Common myeloid progenitor, CD34-positive (primary cell): ENCODE measurements around the gene NUFIP1.

Experiments
- CTCF ChIA-PET: fragments of 350-600 bp; sonication (Branson Sonifier 250); formaldehyde crosslinking; loops from one replicate; lab custom pipeline; 2021; ENCODE audit warnings: antibody characterized with exemption; lab: Charles Lee
- POLR2A ChIA-PET: fragments of 350-600 bp; sonication (Branson Sonifier 250); formaldehyde crosslinking; loops from one replicate; lab custom pipeline; 2021; ENCODE audit warnings: antibody characterized with exemption; lab: Charles Lee
- DNase-seq, 3 donors: peaks; one replicate each; pipeline versions ENCODE4 v3.0.0 to v3.0.0-alpha.2; 2013
- H3K27ac ChIP-seq, 2 experiments: 1 replicate in 1 of 2; 2 replicates in 1 of 2; pipeline ENCODE4 v1.7.0; 2013; ENCODE audit warnings: inconsistent platforms in 2 of 2, low read length in 2 of 2, mild to moderate bottlenecking in 2 of 2, low read depth in 1 of 2, moderate library complexity in 1 of 2; ENCODE audit not compliant: severe bottlenecking in 2 of 2, insufficient read depth in 1 of 2, poor library complexity in 1 of 2
- H3K27me3 ChIP-seq, 5 experiments: replicated peaks in 2 of 5; 1 replicate in 3 of 5; 2 replicates in 2 of 5; pipeline versions ENCODE4 v1.6.1 to v1.7.0; 2013; ENCODE audit warnings: low read length in 4 of 5, mild to moderate bottlenecking in 2 of 5, moderate library complexity in 2 of 5, inconsistent platforms in 1 of 5; ENCODE audit not compliant: insufficient read depth in 5 of 5, control insufficient read depth in 4 of 5
- H3K36me3 ChIP-seq, 4 experiments: 1 replicate in 2 of 4; 2 replicates in 2 of 4; pipeline versions ENCODE4 v1.6.1 to v1.7.0; 2013; ENCODE audit warnings: low read length in 3 of 4, control low read depth in 1 of 4, mild to moderate bottlenecking in 1 of 4; ENCODE audit not compliant: control insufficient read depth in 4 of 4, insufficient read depth in 4 of 4
- H3K4me1 ChIP-seq, 4 experiments: 1 replicate in 3 of 4; 2 replicates in 1 of 4; pipeline versions ENCODE4 v1.6.1 to v1.7.1; 2013; ENCODE audit warnings: low read length in 3 of 4, mild to moderate bottlenecking in 3 of 4, control low read depth in 1 of 4, inconsistent platforms in 1 of 4, moderate library complexity in 1 of 4; ENCODE audit not compliant: control insufficient read depth in 4 of 4, insufficient read depth in 4 of 4; ENCODE audit errors: control extremely low read depth in 1 of 4
- H3K4me3 ChIP-seq, 7 experiments: 1 replicate in 4 of 7; 2 replicates in 3 of 7; pipeline versions ENCODE4 v1.5.1 to v1.7.0; 2013; ENCODE audit warnings: mild to moderate bottlenecking in 7 of 7, low read length in 6 of 7, moderate library complexity in 6 of 7, inconsistent platforms in 2 of 7, low read depth in 2 of 7, control low read depth in 1 of 7; ENCODE audit not compliant: insufficient read depth in 4 of 7, control insufficient read depth in 1 of 7; ENCODE audit errors: extremely low read depth in 1 of 7
- H3K9me3 ChIP-seq, 5 experiments: 1 replicate in 4 of 5; 2 replicates in 1 of 5; pipeline versions ENCODE4 v1.6.1 to v1.7.1; 2013; ENCODE audit warnings: low read length in 4 of 5, mild to moderate bottlenecking in 2 of 5, inconsistent platforms in 1 of 5, low read depth in 1 of 5, moderate library complexity in 1 of 5; ENCODE audit not compliant: control insufficient read depth in 4 of 5, insufficient read depth in 2 of 5; ENCODE audit errors: control extremely low read depth in 1 of 5
- WGBS: methylation state at CpG from one replicate; pipeline ENCODE4 v1.1.5; 2013; ENCODE audit not compliant: insufficient coverage; 5-methylcytosine and 5-hydroxymethylcytosine counted together

NUFIP1 gene

DNA sequence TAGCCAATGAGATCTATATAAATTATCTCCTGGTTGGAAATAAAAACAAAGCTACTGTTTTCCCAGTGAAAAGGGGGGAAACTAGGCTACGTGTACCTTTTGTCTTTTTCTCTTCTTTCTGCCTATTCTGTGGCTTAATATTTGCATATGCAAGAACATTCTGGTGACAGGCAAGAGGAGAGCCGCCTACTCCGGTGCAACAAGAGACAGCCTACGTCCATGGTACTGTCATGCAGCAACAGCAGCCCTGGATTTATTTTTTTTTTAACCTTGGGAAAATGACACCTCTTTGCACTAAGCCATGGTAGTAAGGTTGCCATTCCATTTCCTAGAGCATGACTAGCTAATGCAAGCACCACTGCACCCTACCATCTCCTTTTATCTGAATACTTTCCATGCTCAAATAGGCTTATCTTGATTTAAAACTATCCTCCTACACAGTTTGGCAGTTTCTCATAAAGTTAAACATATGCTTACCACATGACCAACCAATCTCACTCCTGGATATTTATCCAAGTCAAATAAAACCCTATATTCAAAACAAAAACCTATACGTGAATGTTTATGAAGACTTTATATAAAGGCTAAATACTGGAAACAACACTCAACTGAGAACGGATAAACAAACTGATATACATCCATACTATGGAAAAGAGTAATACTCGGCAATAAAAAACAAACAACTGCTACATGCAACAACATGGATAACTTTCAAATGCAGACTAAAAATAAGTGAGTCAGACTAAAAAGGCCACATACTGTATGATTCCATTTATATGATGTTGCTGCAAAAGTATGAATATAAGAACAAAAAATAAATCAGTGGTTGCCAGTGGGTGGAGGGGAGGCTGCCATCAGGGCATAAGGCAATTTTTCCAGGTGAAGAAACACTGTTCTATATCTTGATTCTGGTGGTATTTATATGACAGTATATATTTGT, 17.3 kb downstream of the NUFIP1 start:
- Histone ChIP-seq H3K4me1 (peaks cover 0 to 18% (median 14%) of the 10 kb centered on the region in 4 experiments), H3K27me3 (no peaks in the 10 kb centered on the region), H3K9me3 (no peaks in the 10 kb centered on the region), H3K36me3 (peaks cover 7 to 39% (median 8%) of the 10 kb centered on the region in 4 experiments), H3K4me3 (no peak overlapping the region), H3K27ac (no peak overlapping the region)
- DNase-seq: no peak
- CTCF ChIA-PET: interaction anchor here (1.1 to 10.7 kb wide), 4 partner anchors 11 to 490 kb away, joined by 4 to 85 read pairs (median 7); partner anchors contain the start of genes GPALPP1 and NUFIP1
- WGBS: 97% methylated on average over 4 of the region's 7 CpGs
- POLR2A ChIA-PET: no interaction called here

DNA sequence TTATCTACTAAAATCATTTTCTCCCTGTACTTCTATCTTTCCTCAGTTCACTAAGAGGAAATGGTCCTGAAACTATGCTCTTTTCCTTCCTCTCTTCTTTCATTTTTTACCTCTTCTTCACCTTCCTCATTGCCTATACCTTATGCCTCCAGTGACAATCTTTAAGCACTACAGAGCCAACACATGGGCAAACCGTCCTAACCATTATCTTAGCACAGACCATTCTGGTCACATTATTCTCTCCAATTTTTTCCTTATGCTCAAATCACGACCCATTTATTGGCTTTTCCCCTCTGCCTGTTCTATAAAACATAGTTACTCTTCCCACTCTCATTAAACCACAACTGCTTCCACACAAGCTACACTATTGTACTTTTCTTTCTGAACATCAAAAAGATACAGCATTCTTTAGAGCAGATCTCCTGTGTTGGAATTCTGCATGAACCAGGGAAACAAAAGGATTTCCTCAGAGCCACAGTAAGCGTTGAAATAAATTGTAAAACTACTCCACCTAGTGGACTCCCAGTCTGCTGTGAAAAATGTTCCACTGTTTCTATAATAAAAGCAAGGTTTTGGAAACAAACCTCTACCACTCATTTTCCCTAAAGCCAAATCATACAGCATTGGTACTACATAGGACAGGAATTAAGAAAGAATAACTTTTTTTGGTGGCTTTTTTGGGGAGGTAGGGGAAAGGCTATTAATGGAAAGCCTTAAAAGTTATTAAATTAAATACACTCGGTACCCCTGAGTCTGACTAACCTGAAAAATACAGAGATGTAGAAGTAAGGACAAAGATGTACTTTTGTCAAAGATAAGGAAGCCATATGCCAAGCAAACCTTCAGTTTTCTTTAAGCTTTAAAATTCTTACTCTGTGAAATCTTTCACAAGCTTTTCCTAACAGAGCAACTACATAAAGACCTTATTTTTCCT, 19.5 kb downstream of the NUFIP1 start:
- Histone ChIP-seq H3K36me3 (peaks cover 6 to 38% (median 14%) of the 10 kb centered on the region in 4 experiments), H3K27ac (no peak overlapping the region), H3K27me3 (no peaks in the 10 kb centered on the region), H3K4me3 (no peak overlapping the region), H3K4me1 (peaks cover 0 to 18% (median 14%) of the 10 kb centered on the region in 4 experiments), H3K9me3 (no peaks in the 10 kb centered on the region)
- DNase-seq: peak; percentile 36 to 48 (median 39)
- POLR2A ChIA-PET: no interaction called here
- WGBS: 56% methylated on average over 3 of the region's 4 CpGs
- CTCF ChIA-PET: interaction anchor here (0.6 to 10.7 kb wide), 19 partner anchors 9 to 1064 kb away, joined by 3 to 85 read pairs (median 4); partner anchors contain the start of genes GPALPP1 and NUFIP1

DNA sequence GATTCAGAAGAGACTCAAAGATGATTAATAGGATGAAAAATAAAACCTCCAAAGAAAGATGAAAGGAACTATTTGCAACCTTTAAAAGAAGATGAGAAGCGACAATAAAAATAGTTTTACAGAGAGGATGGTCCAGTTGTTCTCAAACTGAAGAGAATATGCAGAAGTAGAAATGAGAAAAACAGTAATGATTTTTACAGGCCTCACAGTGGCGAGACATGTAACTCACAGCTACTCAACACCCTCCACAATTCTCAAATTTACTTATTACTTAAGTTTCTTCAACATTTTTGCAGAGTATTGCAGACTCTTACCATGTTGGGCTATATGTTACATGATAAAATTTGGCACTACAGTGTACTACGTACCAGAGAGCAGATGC, 20.8 kb downstream of the NUFIP1 start:
- Histone ChIP-seq H3K4me1 (peaks cover 0 to 4% (median 2%) of the 10 kb centered on the region in 4 experiments), H3K27ac (no peak overlapping the region), H3K27me3 (no peaks in the 10 kb centered on the region), H3K36me3 (peaks cover 16 to 41% (median 27%) of the 10 kb centered on the region in 4 experiments), H3K4me3 (no peak overlapping the region), H3K9me3 (peaks cover 0 to 8% (median 3%) of the 10 kb centered on the region in 5 experiments)
- ChIA-PET POLR2A (no interaction called here), CTCF (interaction anchor here (0.8 to 10.7 kb wide), 4 partner anchors 10 to 487 kb away, joined by 3 to 85 read pairs (median 7); no protein-coding TSS in a partner anchor)
- WGBS: no CpG with 5 or more reads among the region's 3 CpGs
- no peak for DNase-seq

DNA sequence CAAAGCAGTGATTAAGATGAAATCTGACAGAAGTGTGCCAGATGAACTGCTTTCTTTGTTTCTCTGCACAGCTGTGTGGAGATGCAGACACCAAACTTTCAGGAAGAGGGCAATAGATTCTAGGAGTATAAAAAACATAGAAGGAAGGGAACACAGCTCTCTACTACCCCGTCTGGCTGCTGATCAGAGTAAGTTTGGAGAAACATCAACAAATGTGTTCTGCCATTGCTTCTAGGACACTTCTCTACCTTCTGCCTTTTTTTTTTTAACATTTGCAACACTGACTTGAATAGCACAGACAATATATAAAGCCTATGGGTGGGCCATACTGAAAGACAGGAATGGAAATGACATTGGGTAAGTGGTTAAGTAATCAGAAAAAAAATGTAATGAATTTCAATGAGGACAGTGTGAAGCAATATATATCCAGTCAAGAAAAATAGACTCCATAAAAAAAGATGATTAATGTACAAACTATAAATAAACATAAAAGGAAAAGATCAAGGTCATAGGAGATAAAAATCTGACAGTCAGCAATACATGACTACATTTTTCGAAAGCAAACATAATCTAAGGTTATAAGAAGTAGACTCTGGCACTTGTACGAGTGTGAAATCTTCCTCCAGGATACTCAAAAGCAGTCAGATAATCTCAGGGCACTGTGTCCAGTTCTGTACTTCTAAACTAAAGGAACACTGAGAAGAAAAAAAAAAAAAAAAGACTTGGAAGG, 21.4 kb downstream of the NUFIP1 start:
- Histone ChIP-seq H3K27me3 (no peaks in the 10 kb centered on the region), H3K27ac (no peak overlapping the region), H3K4me1 (no peaks in the 10 kb centered on the region), H3K36me3 (peaks cover 21 to 47% (median 30%) of the 10 kb centered on the region in 4 experiments), H3K4me3 (no peak overlapping the region), H3K9me3 (peaks cover 0 to 13% (median 3%) of the 10 kb centered on the region in 5 experiments)
- 83% methylated on average over 1 of the region's 3 CpGs for WGBS
- peak in 2 of 3 donors; percentile 14 to 19 for DNase-seq
- ChIA-PET CTCF (interaction anchor here (0.7 to 10.7 kb wide), 2 partner anchors 167 to 486 kb away, joined by 3 to 85 read pairs; no protein-coding TSS in a partner anchor), POLR2A (no interaction called here)

- H3K27ac ChIP-seq: no peak overlapping the region
Observed at GRCh38 chr13:44961997-44962396, 27.3 kb downstream of the NUFIP1 start.

GRCh38 chr13:44955406-44955805, 33.9 kb downstream of the NUFIP1 start:
- ChIA-PET CTCF (interaction anchor here (0.7 to 1.3 kb wide), 3 partner anchors 10 to 1046 kb away, joined by 3 to 4 read pairs (median 3); no protein-coding TSS in a partner anchor), POLR2A (interaction anchor here (0.6 kb wide), 1 partner anchor 46 kb away, joined by 6 read pairs; no protein-coding TSS in a partner anchor)
- Histone ChIP-seq H3K9me3 (no peaks in the 10 kb centered on the region), H3K4me3 (no peak overlapping the region), H3K36me3 (peaks cover 4 to 20% (median 9%) of the 10 kb centered on the region in 4 experiments), H3K27ac (no peak overlapping the region), H3K4me1 (no peaks in the 10 kb centered on the region), H3K27me3 (no peaks in the 10 kb centered on the region)
- DNase-seq: no peak
- 100% methylated on average over 1 of the region's 3 CpGs for whole genome bisulfite sequencing

More at GRCh38 chr13:44961997-44962396, 27.3 kb downstream of the NUFIP1 start:
- no peak for DNase-seq
- no CpG with 5 or more reads among the region's 2 CpGs for WGBS
- CTCF ChIA-PET: no interaction called here
- Histone ChIP-seq H3K27me3 (no peaks in the 10 kb centered on the region), H3K9me3 (peaks cover 0 to 28% (median 11%) of the 10 kb centered on the region in 5 experiments), H3K4me3 (no peak overlapping the region), H3K36me3 (peaks cover 24 to 65% (median 42%) of the 10 kb centered on the region in 4 experiments), H3K4me1 (no peaks in the 10 kb centered on the region)
- POLR2A ChIA-PET: no interaction called here
